ENCODE measurements around the gene CACNA1E. TPM values are rescaled to one million over a fixed set of nuclear protein-coding genes. Genes with fewer than 3 reads are reported as not detected.
"Not testable (repeated sequence)": the region's sequence is repeated elsewhere in the genome, so short reads cannot be mapped to it uniquely, and the experiment has no call there.

CACNA1E gene
- total RNA-seq, 1 experiment from 2014 or later: 0.46 TPM

DNA sequence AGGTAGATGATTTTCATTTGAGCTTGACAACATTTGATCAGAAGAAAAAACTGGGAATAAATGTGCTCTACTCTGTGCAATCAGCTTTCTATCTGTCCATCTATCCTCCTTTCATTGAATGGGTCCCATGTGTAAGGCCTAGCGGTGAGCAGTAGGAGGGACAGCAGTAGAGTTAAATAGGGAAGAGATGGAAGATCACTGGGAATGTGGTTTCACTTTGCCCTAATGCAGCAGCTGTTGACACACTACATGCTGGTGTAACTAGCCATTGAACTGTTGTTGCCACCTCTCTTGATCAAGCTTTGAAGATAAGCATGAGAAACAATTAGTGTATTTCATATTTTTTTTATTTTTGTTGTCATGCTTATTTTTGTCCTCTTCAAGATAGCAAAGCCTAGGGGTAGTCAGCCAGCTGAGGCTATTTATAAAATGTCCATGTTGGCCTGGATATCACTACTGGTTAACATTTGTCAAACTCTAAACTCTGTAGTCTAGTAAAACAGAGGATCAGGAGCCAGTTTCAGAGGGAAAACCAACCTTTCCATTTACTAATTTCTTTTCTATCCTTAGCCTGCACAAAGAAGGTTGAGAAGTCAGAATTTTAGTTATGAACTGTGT lies 41.9 kb downstream of the CACNA1E start:
- DNase-seq: no peak
- no peak overlapping the region for H2AFZ ChIP-seq (ENCODE audit: low read length)
- Mint-ChIP-seq H3K4me3 (no peak overlapping the region), H3K9me3 (peaks cover 16 to 25% of the 10 kb centered on the region in 2 experiments), H3K36me3 (ENCODE audit: insufficient read depth in 1 of 3, low read depth in 3 of 3) (peaks cover 10 to 24% (median 17%) of the 10 kb centered on the region in 3 experiments), H3K27me3 (ENCODE audit: low read depth) (0 out of 2 replicates have a peak, but pooled peaks cover 2% of the 10 kb centered on the region), H3K27ac (no peak overlapping the region), H3K4me1 (peaks cover 6 to 13% of the 10 kb centered on the region in 2 experiments)
- no peak overlapping the region for H4K5ac ChIP-seq (ENCODE audit: insufficient read length, low read depth, low read length)
- H3K56ac ChIP-seq (ENCODE audit: insufficient read length, low read depth, low read length): no peak overlapping the region
- no peak overlapping the region for H3K18ac ChIP-seq (ENCODE audit: insufficient read length, low read depth, low read length)
- no peaks in the 10 kb centered on the region for H3K79me1 ChIP-seq (ENCODE audit: insufficient read depth, low read depth, low read length, poor library complexity, severe bottlenecking)
- H2BK15ac ChIP-seq (ENCODE audit: low read depth, low read length): no peak overlapping the region
- no peak overlapping the region for H3K27ac ChIP-seq (ENCODE audit: insufficient read length, low read depth, low read length)
- H3K9me3 ChIP-seq (ENCODE audit: control insufficient read depth, low read depth, low read length): no peaks in the 10 kb centered on the region
- no peaks in the 10 kb centered on the region for H3K27me3 ChIP-seq (ENCODE audit: insufficient read depth, low read length)
- H4K91ac ChIP-seq (ENCODE audit: insufficient read length, low read depth, low read length): no peak overlapping the region
- peaks cover 2% of the 10 kb centered on the region; the same call in 1 of the 2 replicates for H3K4me1 ChIP-seq (ENCODE audit: insufficient read depth, low read length)
- H4K8ac ChIP-seq (replicated peaks; ENCODE audit: insufficient read length, low read depth, low read length): no peak overlapping the region
- no peak overlapping the region for H3K14ac ChIP-seq (ENCODE audit: insufficient read depth, low read length)
- H2BK12ac ChIP-seq (ENCODE audit: insufficient read length, low read depth, low read length): no peak overlapping the region
- no peak for TF ChIP-seq CTCF (conservative IDR thresholded peaks at IDR 0.05)
- no peak overlapping the region for H3K23ac ChIP-seq (ENCODE audit: insufficient read length, low read depth, low read length)
- H2BK20ac ChIP-seq (ENCODE audit: low read depth, low read length, poor library complexity, severe bottlenecking): no peak overlapping the region
- H2BK120ac ChIP-seq (ENCODE audit: low read depth, low read length, poor library complexity, severe bottlenecking): no peak overlapping the region
- H3T11ph ChIP-seq (ENCODE audit: low read length): no peak overlapping the region
- H3K79me2 ChIP-seq (ENCODE audit: insufficient read depth, low read length): no peaks in the 10 kb centered on the region
- WGBS (ENCODE audit: extremely low coverage, insufficient read length, low lambda C conversion rate): no CpG with 5 or more reads among the region's 1 CpG
- H3K23me2 ChIP-seq (ENCODE audit: insufficient read length, low read depth, low read length, poor library complexity, severe bottlenecking): no peaks in the 10 kb centered on the region
- H3K4ac ChIP-seq (ENCODE audit: low read depth, low read length): no peak overlapping the region
- H2BK5ac ChIP-seq (ENCODE audit: insufficient read length, low read length): no peak overlapping the region
- no peaks in the 10 kb centered on the region for H4K20me1 ChIP-seq (ENCODE audit: control insufficient read depth, insufficient read depth, insufficient read length)
- no peak overlapping the region for H2AK5ac ChIP-seq (ENCODE audit: insufficient read length, low read length)
- H3K4me2 ChIP-seq (ENCODE audit: insufficient read depth, insufficient read length, low read length): no peak overlapping the region
- H3K9ac ChIP-seq (ENCODE audit: extremely low read depth, insufficient read length, low read length): no peak overlapping the region

- H4K20me1 ChIP-seq (ENCODE audit: control insufficient read depth, insufficient read depth, insufficient read length); H2BK20ac ChIP-seq (ENCODE audit: low read depth, low read length, poor library complexity, severe bottlenecking); H2AFZ ChIP-seq (ENCODE audit: low read length); H3K9me3 ChIP-seq (ENCODE audit: control insufficient read depth, low read depth, low read length); H3K27me3 Mint-ChIP-seq (ENCODE audit: low read depth); H4K5ac ChIP-seq (ENCODE audit: insufficient read length, low read depth, low read length); H3K9ac ChIP-seq (ENCODE audit: extremely low read depth, insufficient read length, low read length); H2AK5ac ChIP-seq (ENCODE audit: insufficient read length, low read length); H3K4me3 Mint-ChIP-seq; H3K14ac ChIP-seq (ENCODE audit: insufficient read depth, low read length); H3K79me2 ChIP-seq (ENCODE audit: insufficient read depth, low read length); H3K27ac Mint-ChIP-seq; H3K18ac ChIP-seq (ENCODE audit: insufficient read length, low read depth, low read length); H4K91ac ChIP-seq (ENCODE audit: insufficient read length, low read depth, low read length); H3K23ac ChIP-seq (ENCODE audit: insufficient read length, low read depth, low read length); H4K8ac ChIP-seq (replicated peaks; ENCODE audit: insufficient read length, low read depth, low read length); H3T11ph ChIP-seq (ENCODE audit: low read length); H2BK120ac ChIP-seq (ENCODE audit: low read depth, low read length, poor library complexity, severe bottlenecking); H2BK5ac ChIP-seq (ENCODE audit: insufficient read length, low read length); H3K23me2 ChIP-seq (ENCODE audit: insufficient read length, low read depth, low read length, poor library complexity, severe bottlenecking); H3K27me3 ChIP-seq (ENCODE audit: insufficient read depth, low read length); H3K27ac ChIP-seq (ENCODE audit: insufficient read length, low read depth, low read length); DNase-seq; H2BK12ac ChIP-seq (ENCODE audit: insufficient read length, low read depth, low read length); H2BK15ac ChIP-seq (ENCODE audit: low read depth, low read length); H3K4me1 ChIP-seq (ENCODE audit: insufficient read depth, low read length); H3K56ac ChIP-seq (ENCODE audit: insufficient read length, low read depth, low read length); H3K79me1 ChIP-seq (ENCODE audit: insufficient read depth, low read depth, low read length, poor library complexity, severe bottlenecking); H3K4ac ChIP-seq (ENCODE audit: low read depth, low read length); H3K4me2 ChIP-seq (ENCODE audit: insufficient read depth, insufficient read length, low read length): not testable (repeated sequence)
- H3K9me3 Mint-ChIP-seq: peaks cover 16 to 25% of the 10 kb centered on the region in 2 experiments
- H3K4me1 Mint-ChIP-seq: peaks cover 14 to 16% of the 10 kb centered on the region in 2 experiments
- H3K36me3 Mint-ChIP-seq (ENCODE audit: insufficient read depth in 1 of 3, low read depth in 3 of 3): peaks cover 10 to 24% (median 17%) of the 10 kb centered on the region in 3 experiments
These were observed 44.9 kb downstream of the CACNA1E start for GRCh38 chr1:181528241-181528640.
